HG02623 (cell line): ENCODE data around the gene WDR47.
"Not testable (repeated sequence)": the region's sequence is repeated elsewhere in the genome, so short reads cannot be mapped to it uniquely, and the experiment has no call there.

Experiments
- ATAC-seq: cut with Tn5 transposase; IDR thresholded peaks from one replicate; pipeline ENCODE4 v1.9.1; 2021; ENCODE audit warnings: moderate library complexity; ENCODE audit not compliant: unreplicated experiment

WDR47 gene

GRCh38 chr1:109056064-109056463, 14.2 kb upstream of the WDR47 start:
- no peak for ATAC-seq

DNA sequence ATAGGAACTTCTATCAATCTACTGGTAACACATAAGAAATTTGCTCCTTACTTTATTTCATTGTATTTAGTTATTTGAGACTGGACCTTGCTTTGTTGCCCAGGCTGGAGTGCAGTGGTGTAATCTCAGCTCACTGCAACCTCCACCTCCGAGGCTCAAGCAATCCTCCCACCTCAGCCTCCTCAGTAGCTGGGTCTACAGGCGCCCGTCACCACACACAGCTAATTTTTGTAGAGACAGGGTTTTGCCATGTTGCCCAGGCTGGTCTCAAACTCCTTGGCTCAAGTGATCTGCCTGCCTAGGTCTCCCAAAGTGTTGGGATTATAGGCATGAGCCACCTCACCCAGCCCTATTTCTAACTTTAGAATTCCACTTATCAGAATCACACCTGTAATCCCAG, 10.2 kb upstream of the WDR47 start:
- ATAC-seq: not testable (repeated sequence)

GRCh38 chr1:109050228-109050995, 8.5 kb upstream of the WDR47 start:
- no peak for ATAC-seq

DNA sequence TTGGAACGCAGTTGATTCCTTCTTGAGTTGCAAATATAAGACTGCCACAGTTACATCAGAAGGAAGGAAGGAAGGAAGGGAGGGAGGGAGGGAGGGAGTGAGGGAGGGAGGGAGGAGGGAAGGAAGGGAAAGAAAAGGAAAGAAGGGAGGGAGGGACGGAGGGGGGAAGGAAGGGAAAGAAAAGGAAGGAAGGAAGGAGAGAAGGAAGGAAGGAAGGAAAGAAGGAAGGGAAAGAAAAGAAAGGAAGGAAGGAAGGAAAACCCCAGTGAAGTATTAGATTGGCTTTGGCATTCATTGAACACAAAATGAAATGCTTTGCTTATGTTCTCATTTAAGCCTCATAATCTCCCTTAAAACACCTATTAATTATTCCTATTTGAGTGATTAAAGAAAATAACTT, 6.4 kb upstream of the WDR47 start:
- ATAC-seq: no peak

GRCh38 chr1:109047339-109047738, 5.4 kb upstream of the WDR47 start:
- no peak for ATAC-seq

DNA sequence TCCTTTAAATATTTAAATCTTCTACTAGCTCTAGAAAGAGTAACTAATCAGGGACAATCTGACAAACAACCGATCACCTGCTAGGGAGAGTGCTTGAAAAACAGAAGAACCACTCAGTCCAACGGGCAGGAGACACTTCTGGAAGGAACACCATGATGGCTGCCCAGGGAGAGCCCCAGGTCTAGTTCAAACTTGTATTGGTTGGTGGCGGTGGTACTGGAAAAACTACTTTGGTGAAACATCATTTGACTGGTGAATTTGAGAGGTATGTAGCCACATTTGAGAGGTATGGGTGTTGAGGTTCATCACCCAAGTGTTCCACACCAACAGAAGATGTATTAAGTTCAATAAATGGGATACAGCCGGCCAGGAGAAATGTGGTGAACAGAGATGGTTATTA, 4.8 kb upstream of the WDR47 start:
- no peak for ATAC-seq

DNA sequence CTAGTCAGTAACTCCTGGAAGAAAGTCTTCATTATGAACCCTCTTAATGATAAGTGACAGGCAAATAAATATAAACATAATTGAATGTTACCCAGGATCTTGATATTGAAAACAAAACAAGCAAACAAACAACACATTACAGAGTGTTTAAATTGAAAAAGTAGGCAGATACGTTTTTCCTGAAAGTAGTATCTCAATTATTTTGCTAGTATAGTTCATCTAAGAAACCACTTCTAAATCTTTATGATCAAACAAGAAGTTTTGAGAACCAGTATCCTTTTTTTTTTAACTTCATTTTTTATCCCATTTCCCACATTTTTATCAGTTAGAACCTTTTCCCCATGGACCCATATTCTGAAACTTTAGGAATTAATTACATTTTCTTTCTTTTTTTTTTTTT, 3.7 kb upstream of the WDR47 start:
- ATAC-seq: no peak

DNA sequence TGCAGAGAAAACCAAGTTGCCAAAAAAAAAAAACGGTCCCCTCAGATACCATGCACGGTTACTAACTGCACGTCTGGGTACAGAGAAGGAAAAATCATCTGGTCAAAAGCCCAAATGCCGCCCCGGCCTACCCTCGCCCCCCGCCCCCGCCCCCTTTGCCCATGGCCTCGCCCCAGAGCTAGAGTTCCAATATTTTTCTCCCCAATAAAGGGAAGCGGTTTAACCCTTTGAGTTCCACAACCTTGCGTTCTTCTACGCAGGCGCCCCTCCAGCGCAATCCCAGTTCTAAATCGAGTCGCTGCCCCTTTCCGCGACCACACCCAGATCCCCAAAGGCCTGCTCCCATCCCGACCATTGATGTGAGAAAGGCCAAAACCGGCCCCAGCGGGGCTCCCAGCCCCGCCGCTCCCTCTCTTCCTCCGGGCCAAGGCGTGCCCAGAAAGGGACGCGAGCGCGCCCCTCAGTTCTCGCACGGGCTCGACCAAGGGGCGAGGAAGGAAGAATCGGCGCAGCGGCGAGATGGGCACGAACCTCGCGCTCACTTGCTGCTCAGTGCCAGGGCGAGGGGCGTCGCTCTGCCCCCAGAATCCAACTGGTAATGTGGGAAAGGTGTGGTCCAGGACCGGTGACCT, 797 bp downstream of the WDR47 start:
- peak; percentile 17 for ATAC-seq

DNA sequence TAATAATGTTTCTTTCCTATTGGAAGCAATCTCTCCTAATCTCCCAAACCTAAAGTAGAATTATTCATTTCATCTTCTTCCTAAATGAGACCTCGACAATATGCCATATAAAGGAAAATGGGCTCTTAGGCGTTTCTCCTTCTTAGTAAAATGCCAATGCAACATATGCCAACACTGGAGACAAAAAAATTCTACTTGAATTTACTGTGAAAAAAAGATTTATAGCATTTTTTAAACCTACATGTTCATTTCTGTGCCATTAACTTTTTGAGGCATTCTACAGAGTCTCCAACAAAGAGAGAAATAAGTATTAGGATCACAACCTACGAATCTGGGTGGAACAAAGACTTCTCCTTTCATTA, 1.3 kb downstream of the WDR47 start:
- ATAC-seq: no peak

- no peak for ATAC-seq
These were observed 7.5 kb downstream of the WDR47 start for GRCh38 chr1:109034382-109034781.

- ATAC-seq: not testable (repeated sequence)
These were observed 12.4 kb downstream of the WDR47 start for GRCh38 chr1:109029493-109029892.

DNA sequence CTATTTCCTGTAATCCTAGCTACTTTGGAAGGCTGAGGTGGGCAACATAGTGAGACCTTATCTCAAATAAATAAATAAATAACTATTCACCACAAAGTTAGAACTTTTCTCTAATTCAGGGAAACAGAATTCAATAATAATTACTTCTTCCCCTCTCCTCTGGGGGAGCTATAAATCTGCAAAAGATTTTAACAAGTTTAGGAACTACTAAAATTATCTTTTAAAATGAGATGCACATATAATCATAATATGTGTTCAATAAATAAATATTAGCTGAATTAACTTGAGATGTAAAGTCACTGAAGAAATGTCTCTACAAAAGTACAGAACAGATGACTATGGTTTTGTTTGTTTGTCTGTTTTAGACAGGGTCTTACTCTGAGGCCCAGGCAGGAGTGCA, 14.1 kb downstream of the WDR47 start:
- no peak for ATAC-seq

DNA sequence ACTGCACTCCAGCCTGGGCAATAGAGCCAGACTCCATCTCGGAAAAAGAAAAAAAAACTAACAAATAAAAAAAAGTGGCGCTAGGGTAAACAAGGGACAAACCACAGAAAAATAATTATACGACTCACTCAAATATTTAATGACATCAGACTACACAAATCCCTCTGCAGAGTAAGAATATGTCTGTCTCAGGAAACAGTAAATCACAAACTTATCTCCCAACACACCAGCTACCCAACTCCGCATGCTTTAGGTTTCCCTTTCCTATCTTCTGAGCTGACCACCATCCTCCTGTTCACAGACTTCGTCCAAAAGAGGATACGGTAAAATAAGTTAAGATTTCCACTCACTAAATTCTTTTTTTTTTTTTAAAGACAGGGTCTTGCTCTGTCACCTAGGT, 16.2 kb downstream of the WDR47 start:
- no peak for ATAC-seq

DNA sequence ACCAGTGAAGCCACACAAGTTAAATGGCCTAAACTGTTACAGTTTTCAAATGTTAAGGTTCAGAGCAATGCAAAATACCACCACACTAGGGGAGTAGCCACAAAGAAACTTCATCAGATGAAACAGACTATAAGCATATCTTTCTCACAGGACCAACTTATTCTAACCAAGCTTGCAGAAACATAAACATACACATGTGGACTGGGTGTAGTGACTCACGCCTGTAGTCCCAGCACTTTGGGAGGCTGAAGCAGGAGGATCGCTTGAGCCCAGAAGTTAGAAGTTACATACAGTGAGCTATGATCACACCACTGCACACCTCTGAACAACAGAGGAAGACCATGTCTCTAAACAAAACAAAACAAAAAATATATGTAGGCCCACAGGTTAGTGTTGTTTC, 17.3 kb downstream of the WDR47 start:
- no peak for ATAC-seq

- ATAC-seq: no peak
These were observed 21.1 kb downstream of the WDR47 start for GRCh38 chr1:109020693-109021257.

DNA sequence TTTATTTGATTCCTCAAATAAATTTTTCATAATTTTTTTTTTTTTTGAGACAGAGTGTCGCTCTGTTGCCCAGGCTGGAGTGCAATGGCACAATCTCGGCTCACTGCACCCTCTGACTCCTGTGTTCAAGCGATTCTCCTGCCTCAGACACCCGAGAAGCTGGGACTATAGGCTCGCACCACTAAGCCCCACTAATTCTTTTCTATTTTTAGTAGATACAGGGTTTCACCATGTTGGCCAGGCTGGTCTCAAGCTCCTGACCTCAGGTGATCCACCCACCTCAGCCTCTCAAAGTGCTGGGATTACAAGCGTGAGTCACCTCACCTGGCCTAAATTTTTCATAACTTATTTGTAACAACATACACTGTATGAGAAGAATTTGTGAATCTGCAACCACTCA, 24.2 kb downstream of the WDR47 start:
- ATAC-seq: not testable (repeated sequence)

DNA sequence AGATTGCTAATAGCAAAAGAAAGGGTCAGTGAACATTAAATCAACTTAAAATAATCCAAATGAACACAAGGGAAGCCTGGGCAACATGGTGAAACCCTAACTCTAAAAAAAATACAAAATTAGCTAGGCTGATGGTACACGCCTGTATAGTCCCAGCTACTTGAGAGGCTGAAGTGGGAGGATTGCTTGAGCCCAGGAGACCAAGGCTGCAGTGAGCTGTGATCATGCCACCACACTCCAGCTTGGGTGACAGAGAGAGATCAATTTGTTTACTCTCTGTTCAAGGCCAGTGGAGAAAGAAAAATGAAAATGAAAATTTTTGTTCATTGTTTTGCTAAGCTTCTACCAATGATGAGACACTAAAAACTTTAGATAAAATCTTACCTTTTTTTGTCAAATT, 24.8 kb downstream of the WDR47 start:
- no peak for ATAC-seq

GRCh38 chr1:109011335-109011734, 30.6 kb downstream of the WDR47 start:
- no peak for ATAC-seq

GRCh38 chr1:108996622-108997021, 45.3 kb downstream of the WDR47 start:
- ATAC-seq: not testable (repeated sequence)

DNA sequence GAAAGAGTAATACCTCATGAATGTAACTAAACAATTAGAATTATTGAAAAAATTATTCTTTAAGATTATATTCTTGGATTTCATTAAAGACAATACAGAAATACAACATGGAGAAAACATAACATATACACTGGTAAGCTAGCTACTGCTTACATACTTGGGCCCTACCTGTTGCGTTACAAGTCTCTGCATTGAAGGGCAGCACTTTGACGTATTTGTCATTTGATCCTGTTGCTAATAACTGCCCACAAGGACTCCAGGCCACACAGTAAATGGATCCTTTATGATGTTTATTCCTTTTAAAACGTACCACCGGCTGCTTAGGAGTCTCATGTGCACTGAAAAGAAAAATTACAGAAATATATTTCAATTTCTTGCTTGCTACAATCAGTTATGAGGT, 58.8 kb downstream of the WDR47 start:
- ATAC-seq: no peak

DNA sequence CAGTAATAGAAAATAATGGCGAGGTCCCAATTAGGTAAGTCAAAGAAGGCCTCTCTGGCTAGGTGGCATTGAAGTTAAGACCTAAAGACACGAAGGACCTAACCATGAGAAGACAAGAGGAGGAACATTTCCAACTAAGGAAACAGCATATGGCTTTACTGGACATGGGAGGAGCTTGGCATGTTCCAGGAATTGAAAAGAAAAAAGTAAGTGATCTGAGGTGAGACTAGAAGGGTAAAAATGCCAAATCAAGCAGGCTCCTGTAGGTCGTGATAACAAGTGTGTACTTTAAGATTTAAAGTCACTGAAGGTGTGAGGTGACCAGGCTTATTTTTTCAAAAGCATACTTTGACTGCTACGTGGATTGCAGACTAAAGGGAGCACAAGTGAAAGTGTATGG, 65.2 kb downstream of the WDR47 start:
- ATAC-seq: no peak

DNA sequence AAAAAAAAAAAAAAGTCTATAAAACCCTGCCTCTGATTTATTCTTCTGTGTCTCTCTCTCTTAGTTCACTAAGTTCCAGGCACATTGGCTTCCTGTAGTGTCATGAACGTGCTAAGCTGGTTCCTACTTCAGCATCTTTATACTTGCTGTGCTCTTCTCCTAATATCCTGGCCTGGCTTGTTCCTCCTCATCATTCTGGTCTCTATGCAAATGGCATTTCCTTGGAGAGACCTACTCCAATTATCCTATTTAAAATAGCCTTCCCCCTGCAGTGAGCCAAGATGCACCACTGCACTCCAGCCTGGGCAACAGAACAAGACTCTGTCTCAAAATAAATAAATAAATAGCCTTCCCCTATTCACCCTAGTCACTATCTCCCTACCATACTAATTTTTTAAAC, 69.0 kb downstream of the WDR47 start:
- no peak for ATAC-seq
